OCI-LY3 (cell line): ENCODE measurements around the gene EXOC3L2.

Experiments
- CTCF ChIP-seq: fragments of 200-600, 300-600 bp; sonication (generic); IDR thresholded peaks from 2 replicates; pipeline ENCODE4 v1.5.1; 2014; ENCODE audit warnings: antibody characterized with exemption, low read length, low read depth
- EZH2phosphoT487 ChIP-seq: fragments of 200-600 bp; shearing (Covaris generic); IDR thresholded peaks from 2 replicates; pipeline ENCODE4 v1.6.1; 2018; ENCODE audit warnings: antibody characterized with exemption, mixed run types, low read depth

- TF ChIP-seq CTCF: no peak
- TF ChIP-seq EZH2phosphoT487: no peak
Observed at GRCh38 chr19:45275370-45275971, 30.3 kb upstream of the EXOC3L2 start.
